ENCODE data around the gene SLC17A5. TPM values are rescaled to one million over a fixed set of nuclear protein-coding genes. Genes with fewer than 3 reads are reported as not detected.

Gene SLC17A5
- total RNA-seq, 2 experiments from 2014 or later: 7.4 to 9.6 TPM

- POLR2A ChIA-PET: interaction anchor here (2.8 kb wide), 1 partner anchor 54 kb away, joined by 7 read pairs; no protein-coding TSS in a partner anchor
- BruUV-seq (replicated peaks): no TSS peak
- no peak for DNase-seq (ENCODE audit: low spot score)
- intact Hi-C loops (cut with micrococcal nuclease; ENCODE audit: unreplicated experiment): no loop called here
- H2AFZ ChIP-seq (ENCODE audit: low read length): no peak overlapping the region
- peaks cover 21% of the 10 kb centered on the region for H3K36me3 ChIP-seq (ENCODE audit: insufficient read depth, low read length)
- H3K27ac ChIP-seq (ENCODE audit: low read depth, low read length, poor library complexity, severe bottlenecking): no peak overlapping the region
- CTCF ChIA-PET (ENCODE audit: unreplicated experiment): no interaction called here
- no peak overlapping the region for H3K4me2 ChIP-seq (ENCODE audit: low read length)
- TF ChIP-seq EZH2phosphoT487 (IDR thresholded peaks at IDR 0.05; ENCODE audit: borderline replicate concordance, low read depth, low read length) (no peak), CTCF (conservative IDR thresholded peaks at IDR 0.05; ENCODE audit: low read length) (no peak)
- no peak overlapping the region for H3K4me3 ChIP-seq (ENCODE audit: low read depth, low read length, poor library complexity, severe bottlenecking)
- no peaks in the 10 kb centered on the region for H4K20me1 ChIP-seq (ENCODE audit: insufficient read depth, low read length)
- H3K79me2 ChIP-seq (ENCODE audit: insufficient read depth, low read depth, low read length): no peaks in the 10 kb centered on the region; the same call in 1 of the 2 replicates
- peaks cover 7% of the 10 kb centered on the region for H3K4me1 ChIP-seq (ENCODE audit: insufficient read depth, low read length, poor library complexity, severe bottlenecking)
- H3K9me2 ChIP-seq (ENCODE audit: insufficient read depth, low read length): no peaks in the 10 kb centered on the region
- H3K9me3 ChIP-seq (ENCODE audit: low read length): no peaks in the 10 kb centered on the region
These were observed 13.5 kb downstream of the SLC17A5 start for GRCh38 chr6:73640179-73640750.

- TF ChIP-seq CTCF (conservative IDR thresholded peaks at IDR 0.05; ENCODE audit: low read length) (no peak), EZH2phosphoT487 (IDR thresholded peaks at IDR 0.05; ENCODE audit: borderline replicate concordance, low read depth, low read length) (no peak)
- no peaks in the 10 kb centered on the region for H3K79me2 ChIP-seq (ENCODE audit: insufficient read depth, low read depth, low read length)
- no peak for DNase-seq (ENCODE audit: low spot score)
- no peaks in the 10 kb centered on the region for H3K9me2 ChIP-seq (ENCODE audit: insufficient read depth, low read length)
- no TSS peak for BruUV-seq (replicated peaks)
- H3K27ac ChIP-seq (ENCODE audit: low read depth, low read length, poor library complexity, severe bottlenecking): no peak overlapping the region
- no peak overlapping the region for H2AFZ ChIP-seq (ENCODE audit: low read length)
- H3K36me3 ChIP-seq (ENCODE audit: insufficient read depth, low read length): peaks cover 27% of the 10 kb centered on the region
- H3K4me1 ChIP-seq (ENCODE audit: insufficient read depth, low read length, poor library complexity, severe bottlenecking): no peaks in the 10 kb centered on the region
- H4K20me1 ChIP-seq (ENCODE audit: insufficient read depth, low read length): no peaks in the 10 kb centered on the region
- ChIA-PET POLR2A (interaction anchor here (1.0 kb wide), 1 partner anchor 938 kb away, joined by 4 read pairs; no protein-coding TSS in a partner anchor), CTCF (ENCODE audit: unreplicated experiment) (no interaction called here)
- intact Hi-C loops (cut with micrococcal nuclease; ENCODE audit: unreplicated experiment): no loop called here
- no peak overlapping the region for H3K4me2 ChIP-seq (ENCODE audit: low read length)
- H3K9me3 ChIP-seq (ENCODE audit: low read length): no peaks in the 10 kb centered on the region
- H3K4me3 ChIP-seq (ENCODE audit: low read depth, low read length, poor library complexity, severe bottlenecking): no peak overlapping the region
These were observed 14.8 kb downstream of the SLC17A5 start for GRCh38 chr6:73639040-73639439.

GRCh38 chr6:73637404-73637803 lies 16.4 kb downstream of the SLC17A5 start:
- Histone ChIP-seq H3K4me2 (ENCODE audit: low read length) (no peak overlapping the region), H3K4me3 (ENCODE audit: low read depth, low read length, poor library complexity, severe bottlenecking) (no peak overlapping the region), H3K9me3 (ENCODE audit: low read length) (no peaks in the 10 kb centered on the region), H3K4me1 (ENCODE audit: insufficient read depth, low read length, poor library complexity, severe bottlenecking) (no peaks in the 10 kb centered on the region), H4K20me1 (ENCODE audit: insufficient read depth, low read length) (no peaks in the 10 kb centered on the region), H3K36me3 (ENCODE audit: insufficient read depth, low read length) (peaks cover 36% of the 10 kb centered on the region), H3K79me2 (ENCODE audit: insufficient read depth, low read depth, low read length) (no peaks in the 10 kb centered on the region), H3K9me2 (ENCODE audit: insufficient read depth, low read length) (no peaks in the 10 kb centered on the region), H3K27ac (ENCODE audit: low read depth, low read length, poor library complexity, severe bottlenecking) (no peak overlapping the region), H2AFZ (ENCODE audit: low read length) (no peak overlapping the region)
- TF ChIP-seq EZH2phosphoT487 (IDR thresholded peaks at IDR 0.05; ENCODE audit: borderline replicate concordance, low read depth, low read length): no peak
- no peak for DNase-seq (ENCODE audit: low spot score)
- ChIA-PET CTCF (ENCODE audit: unreplicated experiment) (no interaction called here), POLR2A (interaction anchor here (0.6 to 0.9 kb wide), 3 partner anchors 9 to 154 kb away, joined by 3 to 5 read pairs (median 3); no protein-coding TSS in a partner anchor)
- intact Hi-C loops (cut with micrococcal nuclease; ENCODE audit: unreplicated experiment): no loop called here
- BruUV-seq (replicated peaks): no TSS peak
